LNCAP (cell line): ENCODE data around the gene SPARC.

Experiments used
- TF ChIP-seq, protein P1 (sequence below): fragments of 450-650 bp; IDR thresholded peaks from 2 replicates; pipeline ENCODE4 v1.5.1; 2017; ENCODE audit warnings: mild to moderate bottlenecking

SPARC gene

DNA sequence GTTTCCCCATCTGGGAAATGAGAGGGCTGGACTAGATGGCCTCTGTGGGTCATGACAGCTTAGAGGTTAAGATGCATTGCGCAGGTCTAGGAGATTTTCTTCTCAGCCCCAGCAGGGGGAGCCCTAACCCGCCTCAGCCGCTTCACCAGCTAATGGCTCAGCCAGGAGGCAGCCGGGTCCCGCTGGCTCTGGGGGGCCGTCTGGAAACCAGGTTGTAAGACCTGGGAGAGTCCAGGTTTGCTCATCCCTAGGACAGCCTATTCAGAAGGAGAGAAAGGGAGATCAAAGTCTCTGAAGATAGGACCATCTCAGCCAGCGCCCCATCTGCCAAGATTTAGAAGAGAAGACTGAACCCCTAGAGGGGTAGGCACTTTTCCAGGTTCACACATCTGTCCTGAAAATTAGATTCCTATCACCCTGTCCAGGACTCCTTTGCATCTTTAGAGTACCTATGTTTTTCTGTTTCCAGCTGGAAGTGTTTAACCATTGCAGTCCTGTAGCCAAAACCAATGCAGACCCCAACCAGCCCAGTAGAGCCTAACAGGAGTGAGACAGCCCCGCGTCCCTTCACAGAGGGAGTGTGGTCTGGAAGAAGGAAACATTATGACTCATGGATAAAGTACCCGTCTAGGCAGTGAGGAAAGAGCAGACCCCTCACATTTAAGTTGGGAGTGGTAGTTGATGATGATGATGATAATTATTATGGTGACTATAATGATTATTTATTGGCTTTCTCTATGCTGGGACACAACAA, 27.5 kb downstream of the SPARC start:
- TF ChIP-seq, protein P1, sequence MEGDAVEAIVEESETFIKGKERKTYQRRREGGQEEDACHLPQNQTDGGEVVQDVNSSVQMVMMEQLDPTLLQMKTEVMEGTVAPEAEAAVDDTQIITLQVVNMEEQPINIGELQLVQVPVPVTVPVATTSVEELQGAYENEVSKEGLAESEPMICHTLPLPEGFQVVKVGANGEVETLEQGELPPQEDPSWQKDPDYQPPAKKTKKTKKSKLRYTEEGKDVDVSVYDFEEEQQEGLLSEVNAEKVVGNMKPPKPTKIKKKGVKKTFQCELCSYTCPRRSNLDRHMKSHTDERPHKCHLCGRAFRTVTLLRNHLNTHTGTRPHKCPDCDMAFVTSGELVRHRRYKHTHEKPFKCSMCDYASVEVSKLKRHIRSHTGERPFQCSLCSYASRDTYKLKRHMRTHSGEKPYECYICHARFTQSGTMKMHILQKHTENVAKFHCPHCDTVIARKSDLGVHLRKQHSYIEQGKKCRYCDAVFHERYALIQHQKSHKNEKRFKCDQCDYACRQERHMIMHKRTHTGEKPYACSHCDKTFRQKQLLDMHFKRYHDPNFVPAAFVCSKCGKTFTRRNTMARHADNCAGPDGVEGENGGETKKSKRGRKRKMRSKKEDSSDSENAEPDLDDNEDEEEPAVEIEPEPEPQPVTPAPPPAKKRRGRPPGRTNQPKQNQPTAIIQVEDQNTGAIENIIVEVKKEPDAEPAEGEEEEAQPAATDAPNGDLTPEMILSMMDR: peak; percentile 83

DNA sequence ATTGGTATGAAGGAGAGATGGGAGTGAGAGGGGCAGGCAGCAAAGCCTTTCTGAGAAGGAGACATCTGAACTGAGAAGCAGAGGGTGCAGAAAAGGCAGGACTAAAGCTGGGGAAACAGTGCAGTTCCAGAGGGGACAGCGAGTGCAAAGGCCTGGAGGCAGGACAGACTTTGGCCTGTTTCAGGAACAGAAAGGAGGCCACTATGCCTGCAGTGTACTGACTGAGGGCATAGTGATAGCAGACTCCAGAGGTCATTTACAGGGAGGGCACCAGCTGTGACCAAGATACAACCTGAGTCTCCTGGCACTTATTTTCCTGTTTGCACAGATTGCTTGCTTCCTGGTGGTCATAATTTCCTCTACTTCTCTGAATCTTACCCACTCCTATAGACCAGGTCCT, 29.6 kb downstream of the SPARC start:
- TF ChIP-seq, protein P1: no peak

DNA sequence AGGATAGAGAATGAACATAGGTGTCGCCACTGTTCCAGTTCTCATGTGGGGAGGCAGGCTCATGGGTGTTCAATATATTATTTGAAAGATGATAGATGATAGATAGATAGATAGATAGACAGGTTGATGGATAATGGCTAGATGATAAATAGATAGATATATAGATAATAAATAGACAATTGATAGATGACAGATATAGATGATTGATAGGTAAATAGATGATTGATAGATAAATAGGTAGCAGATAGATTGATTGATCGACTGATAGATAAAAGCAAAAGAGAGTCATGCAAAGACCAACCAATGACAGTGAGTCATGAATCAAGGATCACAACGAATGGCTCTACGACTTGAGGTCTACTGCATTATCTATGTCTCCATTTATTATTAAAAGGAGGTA, 30.4 kb downstream of the SPARC start:
- TF ChIP-seq, protein P1: no peak

DNA sequence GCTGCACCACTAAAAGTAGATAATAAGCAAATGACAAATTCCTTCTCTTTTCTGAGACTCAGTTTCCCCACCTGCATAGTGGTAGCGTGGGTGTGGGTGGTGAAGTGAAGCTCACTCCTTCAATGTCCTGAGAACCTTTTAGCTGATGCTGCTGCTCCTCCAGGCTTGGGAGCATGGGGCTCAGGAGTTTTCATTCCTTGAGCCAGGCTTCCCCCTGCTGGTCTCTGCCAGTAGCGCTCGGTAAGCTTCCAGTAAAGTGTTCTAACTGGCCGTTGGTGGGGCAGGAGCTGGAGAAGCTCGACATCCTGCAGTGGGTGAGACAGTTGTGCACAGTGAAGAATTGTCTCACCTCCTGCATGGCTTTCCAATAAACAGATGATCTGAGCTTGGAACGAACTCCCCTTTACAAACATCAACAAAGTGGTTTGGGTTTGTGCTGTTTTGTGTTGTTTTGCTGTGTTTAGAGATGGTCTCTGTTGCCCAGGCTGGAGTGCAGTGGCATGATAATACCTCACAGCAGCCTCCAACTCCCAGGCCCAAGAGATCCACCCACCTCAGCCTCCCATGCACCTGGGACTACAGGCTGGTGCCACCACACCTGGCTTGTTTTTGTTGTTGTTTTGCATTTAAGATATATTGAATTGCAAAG, 34.6 kb downstream of the SPARC start:
- TF ChIP-seq, protein P1: peak; percentile 93

DNA sequence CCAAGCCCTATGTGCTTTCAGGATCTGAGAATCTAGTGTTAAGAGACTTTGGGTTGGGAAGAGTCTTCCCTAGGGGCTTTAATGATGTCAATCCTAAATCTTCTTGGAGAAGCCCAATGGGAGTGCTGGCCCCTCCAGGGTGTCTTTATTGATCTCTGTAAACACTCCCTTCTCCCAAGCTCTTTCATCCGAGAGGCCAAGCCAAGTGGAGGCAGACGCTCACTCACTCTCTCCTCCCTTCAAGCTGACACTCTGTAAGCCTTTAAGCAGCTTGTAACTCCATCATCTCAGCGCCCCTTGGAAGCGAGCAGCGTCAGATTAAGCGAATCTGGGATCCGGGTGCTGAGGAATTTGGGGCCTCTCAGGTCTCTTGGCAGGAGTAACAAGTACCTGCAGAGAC, 37.7 kb downstream of the SPARC start:
- TF ChIP-seq, protein P1: no peak

DNA sequence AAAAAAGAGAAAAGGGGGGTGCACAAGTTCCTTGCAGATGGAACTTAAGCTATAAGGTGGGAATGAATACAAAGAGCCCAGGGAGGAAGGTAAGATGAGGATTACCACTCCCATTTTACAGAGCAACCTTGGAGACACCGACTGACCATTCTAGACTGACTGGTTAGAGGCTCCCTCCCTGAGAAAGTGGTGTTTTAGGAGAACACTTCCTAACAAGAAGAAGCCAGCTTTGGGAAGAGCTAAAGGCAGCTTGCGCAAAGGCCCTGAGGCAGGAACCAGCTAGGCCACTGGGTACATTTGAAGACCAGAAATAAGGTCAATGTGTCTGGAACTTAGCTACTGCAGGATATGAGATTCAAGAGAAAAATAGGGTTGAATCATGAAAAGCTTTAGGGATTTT, 38.6 kb downstream of the SPARC start:
- TF ChIP-seq, protein P1: no peak

DNA sequence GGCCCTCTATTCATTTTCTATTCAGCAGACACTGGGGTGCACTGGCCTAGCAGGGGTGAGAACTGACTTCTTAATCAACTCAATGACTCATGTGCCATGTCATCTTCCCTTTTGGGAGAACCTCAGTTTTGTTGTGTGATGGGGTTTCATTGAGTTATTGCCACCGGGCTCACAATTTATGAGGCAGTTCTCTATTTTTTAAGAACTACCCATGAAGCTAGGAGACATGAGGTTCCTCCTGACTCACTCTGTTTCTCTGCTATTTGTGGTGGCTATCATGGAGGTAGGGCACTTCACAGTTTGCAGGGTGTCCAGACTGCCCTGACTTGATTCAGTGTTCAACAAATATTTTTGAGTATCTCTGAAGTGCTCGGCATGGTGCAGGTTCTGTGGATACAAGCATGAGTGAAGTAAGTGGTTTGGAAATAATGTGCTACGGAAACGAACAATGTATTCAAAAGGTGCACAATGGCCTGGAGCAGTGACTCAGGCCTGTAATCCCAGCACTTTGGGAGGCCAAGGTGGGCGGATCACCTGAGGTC, 39.3 kb downstream of the SPARC start:
- TF ChIP-seq, protein P1: no peak
